HG03039 (cell line): Measurements from ENCODE around the gene HLA-DMA.

ENCODE experiments used
- ATAC-seq: cut with Tn5 transposase; IDR thresholded peaks from one replicate; pipeline ENCODE4 v1.9.1; 2021; ENCODE audit warnings: mild to moderate bottlenecking, moderate library complexity; ENCODE audit not compliant: unreplicated experiment

Gene HLA-DMA

DNA sequence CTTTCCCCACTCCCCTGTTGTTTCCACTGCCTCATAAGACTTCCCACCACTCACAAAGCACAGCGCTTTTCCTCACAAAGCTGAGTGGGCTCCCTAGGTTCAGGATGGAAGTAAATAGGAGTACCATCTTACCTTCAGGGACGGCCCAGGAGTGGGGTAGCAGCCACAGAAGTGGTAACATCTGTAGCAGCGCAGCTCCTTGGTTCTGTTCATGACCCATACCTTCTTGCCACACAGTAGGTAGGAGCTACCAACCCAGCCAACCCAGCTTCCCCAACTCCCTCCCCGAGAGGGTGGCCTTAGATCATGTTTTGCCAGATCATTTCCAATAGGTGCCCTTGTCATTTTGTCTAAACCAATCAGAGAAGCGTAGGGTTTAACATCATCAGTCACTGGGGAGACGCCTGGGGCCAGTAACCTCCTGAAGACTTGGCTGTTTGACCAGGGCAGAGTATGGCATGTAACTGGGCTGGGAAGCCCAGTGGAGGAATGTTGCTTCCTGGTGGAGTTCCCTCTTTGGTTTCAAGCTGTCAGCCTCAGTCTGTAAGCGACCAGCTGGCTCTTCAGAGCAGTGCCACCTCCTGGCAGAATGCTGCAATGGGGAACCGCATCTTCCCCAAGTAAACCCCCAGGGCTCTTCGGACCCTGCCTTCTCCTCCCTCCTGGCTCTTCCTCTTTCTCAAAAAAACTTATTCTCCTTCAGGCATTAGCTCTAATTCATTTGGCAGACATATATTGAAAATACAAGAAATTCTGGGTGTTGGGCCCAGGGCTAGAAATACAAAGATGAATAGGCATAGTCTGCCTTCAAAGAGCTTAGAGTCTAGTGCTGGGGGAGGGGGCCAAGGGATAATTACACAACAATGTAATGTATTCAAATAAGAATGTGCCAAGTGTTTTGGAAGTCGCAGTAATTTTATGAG is at the start of gene HLA-DMA:
TSS of gene HLA-DMA (minus strand) at position 281 of the 923 bp plus-strand sequence. CDS start at position 220, 61 bp downstream.
- ATAC-seq = peak; percentile 75

- no peak for ATAC-seq
Observed at GRCh38 chr6:33001685-33002084, 48.8 kb upstream of the HLA-DMA start.

- no peak for ATAC-seq
Observed at GRCh38 chr6:33000055-33000454, 47.2 kb upstream of the HLA-DMA start.

GRCh38 chr6:32995448-32995847 is 42.6 kb upstream of the HLA-DMA start:
- ATAC-seq = no peak

- ATAC-seq = no peak
Observed at GRCh38 chr6:32993363-32993973, 40.6 kb upstream of the HLA-DMA start.

- no peak for ATAC-seq
Observed at GRCh38 chr6:32991972-32992371, 39.1 kb upstream of the HLA-DMA start.

GRCh38 chr6:32989368-32989767 is 36.5 kb upstream of the HLA-DMA start:
- ATAC-seq = no peak

DNA sequence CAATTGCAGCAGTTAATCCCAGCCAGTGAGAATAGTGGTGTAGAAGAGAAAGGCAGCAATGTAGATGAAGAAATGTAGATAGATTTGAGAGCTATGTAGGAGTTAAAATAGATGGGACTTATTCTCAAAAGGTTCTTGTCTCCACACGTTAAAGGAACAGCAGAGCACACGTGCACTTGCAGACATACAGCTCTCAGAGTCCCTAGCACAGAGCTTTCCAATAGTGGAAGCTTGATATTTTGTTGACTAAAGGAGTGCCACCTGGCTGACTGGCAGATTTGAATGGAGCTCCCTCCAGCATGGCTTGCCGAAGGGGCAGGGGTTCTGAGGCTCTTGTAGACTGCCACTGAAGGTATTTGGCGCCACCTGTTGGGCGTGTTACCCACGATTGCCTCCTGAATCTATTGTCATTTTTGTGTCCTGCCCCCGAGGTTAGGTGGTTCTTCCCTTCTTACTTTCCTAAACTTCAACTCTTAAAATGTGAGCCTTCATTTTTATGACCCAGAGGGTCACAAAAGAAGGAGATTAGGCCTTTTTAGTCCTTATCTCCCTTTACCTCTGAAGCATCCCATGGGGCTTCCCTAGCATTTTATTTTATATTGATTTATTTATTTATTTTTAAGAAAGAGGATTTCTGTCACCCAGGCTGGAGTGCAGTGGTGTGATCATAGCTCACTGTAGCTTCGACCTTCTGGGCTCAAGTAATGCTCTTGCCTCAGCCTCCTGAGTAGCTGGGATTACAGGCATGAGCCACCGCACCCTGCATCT is 31.9 kb upstream of the HLA-DMA start:
- ATAC-seq = no peak

- no peak for ATAC-seq
Observed at GRCh38 chr6:32983964-32984621, 31.2 kb upstream of the HLA-DMA start.

DNA sequence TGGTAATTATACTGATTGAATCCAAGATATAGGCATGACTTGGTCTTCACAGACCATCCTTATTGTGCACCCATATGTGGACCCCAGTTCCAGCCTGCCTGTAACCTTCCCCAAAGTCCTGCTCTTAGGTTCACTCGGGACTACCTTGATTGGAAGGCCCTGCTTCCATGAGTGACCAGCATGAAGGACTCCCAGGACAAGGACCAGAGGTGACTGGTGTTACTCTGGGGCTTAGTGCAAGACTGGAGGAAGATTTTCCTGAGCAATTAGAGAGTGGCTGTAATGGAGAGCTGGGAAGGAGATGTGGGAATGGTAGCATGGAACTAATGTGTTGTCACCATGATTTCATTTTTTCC is 30.6 kb upstream of the HLA-DMA start:
- no peak for ATAC-seq

- ATAC-seq = no peak
Observed at GRCh38 chr6:32982702-32983492, 30.0 kb upstream of the HLA-DMA start.

DNA sequence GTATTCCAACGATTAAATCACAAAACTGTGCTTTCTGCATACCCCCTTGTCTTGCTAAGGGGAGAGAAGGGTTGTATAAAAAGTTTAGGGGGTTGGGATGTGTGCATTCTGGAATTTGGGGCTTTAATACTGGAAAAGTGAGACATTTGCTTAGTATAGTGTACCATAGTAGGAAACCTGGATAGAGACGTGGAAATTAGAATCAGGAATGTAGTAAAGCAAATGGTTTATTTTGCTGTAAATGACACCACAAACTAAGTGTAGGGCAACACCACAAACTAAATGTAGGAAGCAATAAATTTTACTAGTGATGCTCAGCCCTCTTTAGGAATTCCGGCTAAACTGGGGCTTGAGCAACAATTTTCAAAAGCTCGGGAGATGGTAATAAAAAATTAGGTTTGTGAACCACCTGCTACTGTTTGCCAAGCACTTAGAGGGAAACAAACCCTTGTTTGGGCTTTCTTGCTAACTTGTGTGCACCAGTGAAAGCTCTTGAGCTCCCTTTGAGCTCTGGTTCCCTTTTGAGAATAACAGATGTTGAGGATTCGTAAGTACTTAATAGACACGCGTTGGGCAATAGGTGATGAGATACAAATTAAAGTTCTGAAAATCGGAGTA is 29.3 kb upstream of the HLA-DMA start:
- no peak for ATAC-seq

DNA sequence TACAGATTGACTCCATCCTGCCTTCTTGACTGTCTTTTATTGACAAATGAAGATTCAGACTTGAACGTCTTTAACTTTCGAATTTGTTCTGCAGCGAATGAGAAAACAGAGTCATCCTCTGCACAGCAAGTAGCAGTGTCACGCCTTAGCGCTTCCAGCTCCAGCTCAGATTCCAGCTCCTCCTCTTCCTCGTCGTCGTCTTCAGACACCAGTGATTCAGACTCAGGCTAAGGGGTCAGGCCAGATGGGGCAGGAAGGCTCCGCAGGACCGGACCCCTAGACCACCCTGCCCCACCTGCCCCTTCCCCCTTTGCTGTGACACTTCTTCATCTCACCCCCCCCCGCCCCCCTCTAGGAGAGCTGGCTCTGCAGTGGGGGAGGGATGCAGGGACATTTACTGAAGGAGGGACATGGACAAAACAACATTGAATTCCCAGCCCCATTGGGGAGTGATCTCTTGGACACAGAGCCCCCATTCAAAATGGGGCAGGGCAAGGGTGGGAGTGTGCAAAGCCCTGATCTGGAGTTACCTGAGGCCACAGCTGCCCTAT is 27.7 kb upstream of the HLA-DMA start:
- ATAC-seq = no peak

DNA sequence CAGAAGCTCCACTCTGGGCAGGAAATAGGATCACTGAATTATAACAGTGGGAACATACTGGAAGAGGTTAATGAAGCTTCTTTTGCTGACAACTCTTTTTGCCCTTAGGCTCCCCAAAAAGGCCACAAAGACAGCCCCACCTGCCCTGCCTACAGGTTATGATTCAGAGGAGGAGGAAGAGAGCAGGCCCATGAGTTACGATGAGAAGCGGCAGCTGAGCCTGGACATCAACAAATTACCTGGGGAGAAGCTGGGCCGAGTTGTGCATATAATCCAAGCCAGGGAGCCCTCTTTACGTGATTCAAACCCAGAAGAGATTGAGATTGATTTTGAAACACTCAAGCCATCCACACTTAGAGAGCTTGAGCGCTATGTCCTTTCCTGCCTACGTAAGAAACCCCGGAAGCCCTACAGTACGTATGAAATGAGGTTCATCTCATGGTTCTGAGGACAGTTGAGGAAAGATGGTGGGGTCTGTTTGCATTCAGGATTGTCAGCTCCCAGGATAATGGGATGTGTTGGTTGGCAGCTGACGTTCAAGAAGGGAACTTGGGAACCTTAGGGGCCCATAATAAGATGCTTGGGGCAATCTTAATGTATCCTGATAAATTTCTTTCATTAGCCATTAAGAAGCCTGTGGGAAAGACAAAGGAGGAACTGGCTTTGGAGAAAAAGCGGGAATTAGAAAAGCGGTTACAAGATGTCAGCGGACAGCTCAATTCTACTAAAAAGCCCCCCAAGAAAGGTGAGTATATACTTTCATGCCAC is 27.0 kb upstream of the HLA-DMA start:
- ATAC-seq = no peak

- ATAC-seq = no peak
Observed at GRCh38 chr6:32977953-32978324, 25.0 kb upstream of the HLA-DMA start.

GRCh38 chr6:32977272-32977952 is 24.5 kb upstream of the HLA-DMA start:
- ATAC-seq = no peak

GRCh38 chr6:32976334-32977069 is 23.6 kb upstream of the HLA-DMA start:
- no peak for ATAC-seq

DNA sequence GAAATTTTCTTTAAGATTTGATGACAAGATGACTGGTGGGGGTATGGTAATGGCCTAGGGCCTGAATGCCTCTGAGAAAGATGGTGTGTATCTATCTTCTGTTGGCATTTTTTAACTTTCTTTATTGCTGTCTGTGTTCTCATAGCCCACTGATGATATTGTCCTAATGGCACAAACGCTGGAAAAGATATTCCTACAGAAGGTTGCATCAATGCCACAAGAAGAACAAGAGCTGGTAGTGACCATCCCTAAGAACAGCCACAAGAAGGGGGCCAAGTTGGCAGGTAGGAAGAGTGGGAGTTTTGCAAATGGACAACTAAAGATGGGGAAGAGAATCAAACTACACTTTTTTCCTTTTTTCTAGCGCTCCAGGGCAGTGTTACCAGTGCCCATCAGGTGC is 23.0 kb upstream of the HLA-DMA start:
- no peak for ATAC-seq
